Liver (tissue), 9 donors: ENCODE results near the gene EDAR. TPM values are rescaled to one million over a fixed set of nuclear protein-coding genes. Genes with fewer than 3 reads are reported as not detected.

Experiments
- DNase-seq: peaks from one replicate; pipeline ENCODE4 v3.0.0-alpha.2; 2017; ENCODE audit warnings: low spot score
- H3K27ac ChIP-seq, 2 donors: one replicate each; pipeline ENCODE4 v1.7.0; 2013; ENCODE audit warnings: inconsistent platforms in 2 of 2, low read length in 2 of 2, control low read depth in 1 of 2, low read depth in 1 of 2, mild to moderate bottlenecking in 1 of 2
- H3K27me3 ChIP-seq, 4 donors: one replicate each; pipeline versions ENCODE4 v1.6.1 to v1.7.0; 2013; ENCODE audit warnings: low read length in 3 of 4, inconsistent platforms in 1 of 4, mild to moderate bottlenecking in 1 of 4, moderate library complexity in 1 of 4; ENCODE audit not compliant: control insufficient read depth in 4 of 4, insufficient read depth in 4 of 4
- H3K36me3 ChIP-seq, 4 donors: one replicate each; pipeline versions ENCODE4 v1.6.1 to v1.7.0; 2013; ENCODE audit warnings: low read length in 3 of 4, mild to moderate bottlenecking in 3 of 4, low read depth in 1 of 4, moderate library complexity in 1 of 4; ENCODE audit not compliant: control insufficient read depth in 4 of 4, insufficient read depth in 3 of 4
- H3K4me1 ChIP-seq, 4 donors: one replicate each; pipeline versions ENCODE4 v1.6.1 to v1.7.0; 2013; ENCODE audit warnings: low read length in 3 of 4, mild to moderate bottlenecking in 3 of 4, moderate library complexity in 1 of 4; ENCODE audit not compliant: control insufficient read depth in 4 of 4, insufficient read depth in 4 of 4
- H3K4me3 ChIP-seq, 3 donors: one replicate each; pipeline versions ENCODE4 v1.6.1 to v1.7.0; 2013; ENCODE audit warnings: low read length in 3 of 3, control low read depth in 1 of 3, low read depth in 1 of 3, mild to moderate bottlenecking in 1 of 3
- H3K9ac ChIP-seq, 2 donors: one replicate each; pipeline ENCODE4 v1.7.0; 2013; ENCODE audit warnings: low read length in 2 of 2, mild to moderate bottlenecking in 2 of 2, moderate library complexity in 2 of 2, control low read depth in 1 of 2, low read depth in 1 of 2
- H3K9me3 ChIP-seq, 4 donors: one replicate each; pipeline versions ENCODE4 v1.6.1 to v1.7.0; 2013; ENCODE audit warnings: low read length in 3 of 4; ENCODE audit not compliant: control insufficient read depth in 4 of 4
- EGR1 ChIP-seq, 2 donors: IDR thresholded peaks; 2 replicates each; pipeline ENCODE4 v1.6.1; 2016 to 2018; ENCODE audit warnings: antibody characterized with exemption in 2 of 2, low read depth in 2 of 2
- FOXA2 ChIP-seq: IDR thresholded peaks from 2 replicates; pipeline ENCODE4 v1.6.1; 2016; ENCODE audit warnings: antibody characterized with exemption
- GABPA ChIP-seq, 2 donors: IDR thresholded peaks in 1 of 2; conservative IDR thresholded peaks in 1 of 2; 2 replicates each; pipeline ENCODE4 v1.6.1; 2016; ENCODE audit warnings: antibody characterized with exemption in 2 of 2, mild to moderate bottlenecking in 1 of 2, moderate library complexity in 1 of 2
- HNF4A ChIP-seq, 2 donors: conservative IDR thresholded peaks; 2 replicates each; pipeline ENCODE4 v1.6.1; 2016; ENCODE audit warnings: antibody characterized with exemption in 2 of 2, mild to moderate bottlenecking in 2 of 2
- HNF4G ChIP-seq: IDR thresholded peaks from 2 replicates; pipeline ENCODE4 v1.6.1; 2016; ENCODE audit warnings: antibody characterized with exemption
- JUND ChIP-seq, 2 donors: IDR thresholded peaks; 2 replicates each; pipeline ENCODE4 v1.6.1; 2016; ENCODE audit warnings: antibody characterized with exemption in 2 of 2
- RAD21 ChIP-seq, 2 donors: IDR thresholded peaks; 2 replicates each; pipeline ENCODE4 v1.6.1; 2016; ENCODE audit warnings: antibody characterized with exemption in 2 of 2, mild to moderate bottlenecking in 2 of 2
- RXRA ChIP-seq, 2 donors: IDR thresholded peaks; 2 replicates each; pipeline ENCODE4 v1.6.1; 2017 to 2018; ENCODE audit warnings: antibody characterized with exemption in 2 of 2, mild to moderate bottlenecking in 1 of 2
- SP1 ChIP-seq: IDR thresholded peaks from 2 replicates; pipeline ENCODE4 v1.6.1; 2018; ENCODE audit warnings: antibody characterized with exemption, mild to moderate bottlenecking
- TAF1 ChIP-seq: conservative IDR thresholded peaks from 2 replicates; pipeline ENCODE4 v1.6.1; 2016; ENCODE audit warnings: antibody characterized with exemption, mild to moderate bottlenecking
- YY1 ChIP-seq: IDR thresholded peaks from 2 replicates; pipeline ENCODE4 v1.6.1; 2016; ENCODE audit warnings: antibody characterized with exemption, mild to moderate bottlenecking
- WGBS: extraction: QIAGEN DNeasy Blood & Tissue Kit; methylation state at CpG from one replicate; pipeline ENCODE4 v1.1.7; 2013; 5-methylcytosine and 5-hydroxymethylcytosine counted together
- polyA plus RNA-seq, 2 donors: library from polyadenylated mRNA; stranded (reverse) in 1 of 2; unstranded in 1 of 2; fragments of 200-250 nt in 1 of 2; fragments of >200 nt in 1 of 2; fragmentation: Nextera tagmentation in 1 of 2; extraction: Ambion mirVana in 1 of 2; gene quantifications; one replicate each; pipeline versions ENCODE4 v1.2.1 to v1.2.3, GENCODE V29; 2013 to 2015
- total RNA-seq, 2 donors: library from RNA; depleted of rRNA; stranded (reverse); fragments of >200 nt; gene quantifications; one replicate each; pipeline ENCODE4 v1.2.3, GENCODE V29; 2014
- TF ChIP-seq, protein P1 (sequence below): IDR thresholded peaks from 2 replicates; pipeline ENCODE4 v1.6.1; 2016; ENCODE audit warnings: antibody characterized with exemption
- TF ChIP-seq, protein P2 (sequence below): IDR thresholded peaks from 2 replicates; pipeline ENCODE4 v1.6.1; 2016; ENCODE audit warnings: antibody characterized with exemption
- TF ChIP-seq, protein P3 (sequence below): fragments of 150-350 bp; IDR thresholded peaks from 2 replicates; pipeline ENCODE4 v1.5.1; 2017; ENCODE audit warnings: improper control_type of control experiment, low read depth, low read length; ENCODE audit not compliant: missing input control
- donor health status: healthy.
- donor health status: healthy.
- donor health status: healthy.
- donor health status: healthy.
- donor health status: healthy.

The EDAR gene
- total and polyA plus RNA-seq, 4 donors: 0.09 to 0.50 (median 0.10) TPM

DNA sequence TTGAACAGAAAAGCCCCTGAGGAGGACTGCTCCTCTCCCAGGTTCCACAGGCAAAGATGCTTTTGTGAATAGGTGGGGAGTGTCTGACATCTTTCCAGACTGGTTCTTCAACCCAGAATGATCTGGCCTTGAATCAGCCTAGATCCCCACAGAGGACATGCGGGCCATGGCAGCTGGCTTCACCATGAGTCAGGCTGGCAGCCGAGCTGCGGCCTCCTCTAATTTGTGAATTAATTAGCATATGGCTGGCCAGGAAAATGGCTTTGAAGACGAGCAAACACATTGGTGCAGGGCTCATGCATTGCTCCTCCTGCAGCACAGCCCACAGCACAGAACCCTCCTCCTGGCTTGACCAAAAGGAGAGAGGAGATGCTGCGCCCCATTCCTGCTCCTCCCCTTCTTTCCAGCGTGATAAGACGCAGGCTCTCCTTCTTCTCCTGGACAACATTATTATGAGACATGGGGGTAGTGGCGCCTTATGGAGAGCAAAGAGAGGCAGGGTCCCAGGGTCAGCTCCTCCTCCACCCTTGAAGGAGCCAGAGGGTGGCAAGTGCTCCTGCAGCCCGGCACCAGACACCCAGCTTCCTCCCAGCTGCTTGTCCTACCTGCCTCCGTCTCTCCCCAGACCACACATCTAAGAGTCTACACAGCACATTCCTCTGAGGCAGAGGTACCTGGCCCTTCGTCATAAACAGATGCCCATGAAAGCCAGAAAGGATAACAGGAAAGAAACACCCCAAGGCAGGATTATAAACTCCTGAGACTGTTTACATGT is 66.7 kb downstream of the EDAR start:
- TF ChIP-seq HNF4G: no peak
- no peak for TF ChIP-seq RXRA (IDR thresholded peaks at IDR 0.05)
- no peak for TF ChIP-seq FOXA2
- TF ChIP-seq, protein P1, sequence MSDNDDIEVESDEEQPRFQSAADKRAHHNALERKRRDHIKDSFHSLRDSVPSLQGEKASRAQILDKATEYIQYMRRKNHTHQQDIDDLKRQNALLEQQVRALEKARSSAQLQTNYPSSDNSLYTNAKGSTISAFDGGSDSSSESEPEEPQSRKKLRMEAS: no peak
- TF ChIP-seq RAD21 (IDR thresholded peaks at IDR 0.05): no peak
- TF ChIP-seq GABPA (IDR thresholded peaks at IDR 0.05 in 1 of 2, conservative IDR thresholded peaks at IDR 0.05 in 1 of 2): no peak
- TF ChIP-seq HNF4A (conservative IDR thresholded peaks at IDR 0.05): no peak
- TF ChIP-seq JUND (IDR thresholded peaks at IDR 0.05): no peak
- no peak for TF ChIP-seq SP1

DNA sequence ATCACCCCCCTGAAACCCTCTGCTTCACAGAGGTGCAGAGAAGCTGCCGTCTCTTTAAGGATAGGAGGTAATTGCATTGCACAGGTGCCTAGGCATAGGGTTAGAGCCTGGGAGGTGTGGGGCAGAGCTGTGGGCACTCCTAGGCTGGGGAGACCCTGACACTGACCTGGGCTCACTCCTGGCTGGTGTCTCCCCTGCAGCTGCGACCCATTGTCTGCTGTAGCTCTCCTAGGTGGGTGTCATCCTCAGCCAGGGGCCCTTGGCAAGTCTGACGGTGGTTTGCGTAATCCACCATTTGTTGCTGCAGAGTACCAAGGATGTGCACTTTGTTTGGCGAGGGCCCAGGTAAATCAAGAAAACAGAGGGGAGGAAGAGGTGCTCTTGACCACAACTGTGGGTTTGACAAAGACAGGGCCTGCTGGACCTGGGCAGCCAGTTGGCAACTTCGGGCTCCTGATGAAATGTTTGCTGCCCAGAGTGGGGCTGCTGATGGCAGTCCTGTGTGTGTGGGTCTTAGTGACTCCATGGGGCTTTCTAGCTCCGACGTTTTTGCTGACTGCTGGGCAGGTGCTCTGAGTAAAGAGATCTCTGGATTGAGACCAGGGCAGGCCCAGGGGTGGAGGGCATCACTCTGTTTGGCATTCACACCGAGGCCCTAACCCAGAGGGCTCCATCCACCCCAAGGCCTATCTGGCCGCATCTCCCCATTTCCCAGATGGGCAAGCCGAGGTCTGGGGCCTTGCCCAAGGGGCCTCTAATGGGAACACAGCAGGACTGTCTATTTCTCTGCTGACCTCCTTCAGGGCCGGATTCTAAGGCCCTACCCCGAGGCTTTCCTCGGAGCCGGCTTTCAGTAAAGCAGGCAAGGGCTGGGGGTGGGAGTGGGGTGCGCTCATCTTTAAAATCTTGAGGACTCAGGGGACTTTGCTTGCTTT is 67.7 kb downstream of the EDAR start:
- no peaks in the 10 kb centered on the region for H3K36me3 ChIP-seq
- no peak overlapping the region for H3K4me3 ChIP-seq
- DNase-seq: no peak
- TF ChIP-seq EGR1 (IDR thresholded peaks at IDR 0.05; ENCODE audit: low read depth in 2 of 2) (no peak), FOXA2 (no peak), JUND (IDR thresholded peaks at IDR 0.05) (no peak), YY1 (no peak), TAF1 (no peak)
- TF ChIP-seq, protein P2, sequence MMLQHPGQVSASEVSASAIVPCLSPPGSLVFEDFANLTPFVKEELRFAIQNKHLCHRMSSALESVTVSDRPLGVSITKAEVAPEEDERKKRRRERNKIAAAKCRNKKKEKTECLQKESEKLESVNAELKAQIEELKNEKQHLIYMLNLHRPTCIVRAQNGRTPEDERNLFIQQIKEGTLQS: no peak
- TF ChIP-seq, protein P1: no peak
- TF ChIP-seq, protein P3, sequence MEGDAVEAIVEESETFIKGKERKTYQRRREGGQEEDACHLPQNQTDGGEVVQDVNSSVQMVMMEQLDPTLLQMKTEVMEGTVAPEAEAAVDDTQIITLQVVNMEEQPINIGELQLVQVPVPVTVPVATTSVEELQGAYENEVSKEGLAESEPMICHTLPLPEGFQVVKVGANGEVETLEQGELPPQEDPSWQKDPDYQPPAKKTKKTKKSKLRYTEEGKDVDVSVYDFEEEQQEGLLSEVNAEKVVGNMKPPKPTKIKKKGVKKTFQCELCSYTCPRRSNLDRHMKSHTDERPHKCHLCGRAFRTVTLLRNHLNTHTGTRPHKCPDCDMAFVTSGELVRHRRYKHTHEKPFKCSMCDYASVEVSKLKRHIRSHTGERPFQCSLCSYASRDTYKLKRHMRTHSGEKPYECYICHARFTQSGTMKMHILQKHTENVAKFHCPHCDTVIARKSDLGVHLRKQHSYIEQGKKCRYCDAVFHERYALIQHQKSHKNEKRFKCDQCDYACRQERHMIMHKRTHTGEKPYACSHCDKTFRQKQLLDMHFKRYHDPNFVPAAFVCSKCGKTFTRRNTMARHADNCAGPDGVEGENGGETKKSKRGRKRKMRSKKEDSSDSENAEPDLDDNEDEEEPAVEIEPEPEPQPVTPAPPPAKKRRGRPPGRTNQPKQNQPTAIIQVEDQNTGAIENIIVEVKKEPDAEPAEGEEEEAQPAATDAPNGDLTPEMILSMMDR: no peak
- no peak overlapping the region for H3K27ac ChIP-seq
- peaks cover 1 to 29% (median 19%) of the 10 kb centered on the region in 4 donors for H3K4me1 ChIP-seq
- WGBS: 86% methylated on average over 16 of the region's 16 CpGs
- no peak overlapping the region for H3K9ac ChIP-seq
- H3K27me3 ChIP-seq: no peaks in the 10 kb centered on the region
- no peaks in the 10 kb centered on the region for H3K9me3 ChIP-seq

More for the DNA sequence above, 66.7 kb downstream of the EDAR start:
- Histone ChIP-seq H3K36me3 (no peaks in the 10 kb centered on the region), H3K27me3 (no peaks in the 10 kb centered on the region), H3K4me3 (no peak overlapping the region), H3K27ac (no peak overlapping the region), H3K9ac (no peak overlapping the region), H3K9me3 (no peaks in the 10 kb centered on the region), H3K4me1 (peaks cover 1 to 32% (median 19%) of the 10 kb centered on the region in 4 donors)
- no peak for DNase-seq
- WGBS: 92% methylated on average over 11 of the region's 11 CpGs
